Neutrophil (primary cell): ENCODE data around the gene TMEM26.
"Not testable (repeated sequence)": the region's sequence is repeated elsewhere in the genome, so short reads cannot be mapped to it uniquely, and the experiment has no call there.

Experiments
- H3K27ac ChIP-seq: fragments of 200-600 bp; sonication (generic); 2 replicates; pipeline ENCODE4 v1.5.1; 2016; ENCODE audit warnings: mild to moderate bottlenecking, moderate library complexity
- H3K27me3 ChIP-seq: fragments of 200-600 bp; sonication (generic); 2 replicates; pipeline ENCODE4 v1.6.0; 2016; ENCODE audit warnings: mild to moderate bottlenecking
- H3K36me3 ChIP-seq: fragments of 200-600 bp; sonication (generic); 2 replicates; pipeline ENCODE4 v1.5.1; 2017
- H3K4me1 ChIP-seq, 2 experiments: fragments of 200-600 bp in 1 of 2; sonication (generic) in 1 of 2; 1 replicate in 1 of 2; 2 replicates in 1 of 2; pipeline versions ENCODE4 v1.5.1 to v1.6.1; 2013 to 2016; ENCODE audit warnings: low read depth in 1 of 2, low read length in 1 of 2, mild to moderate bottlenecking in 1 of 2, moderate library complexity in 1 of 2; ENCODE audit not compliant: control insufficient read depth in 1 of 2, insufficient read depth in 1 of 2
- H3K4me3 ChIP-seq, 2 experiments: fragments of 200-600 bp in 1 of 2; sonication (generic) in 1 of 2; 1 replicate in 1 of 2; 2 replicates in 1 of 2; pipeline ENCODE4 v1.5.1; 2013 to 2016; ENCODE audit warnings: low read depth in 1 of 2, low read length in 1 of 2, mild to moderate bottlenecking in 1 of 2, moderate library complexity in 1 of 2
- H3K9me3 ChIP-seq: fragments of 200-600 bp; sonication (generic); 2 replicates; pipeline ENCODE4 v1.5.1; 2016
- TF ChIP-seq, protein P1 (sequence below): fragments of 200-600 bp; sonication (generic); IDR thresholded peaks from 2 replicates; pipeline ENCODE4 v1.5.1; 2016; ENCODE audit warnings: antibody characterized with exemption

Gene TMEM26

GRCh38 chr10:61389887-61390286 lies 63.3 kb downstream of the TMEM26 start:
- Histone ChIP-seq H3K4me3 (no peak overlapping the region), H3K9me3 (no peaks in the 10 kb centered on the region), H3K4me1 (peaks cover 0 to 7% of the 10 kb centered on the region in 2 experiments), H3K27ac (no peak overlapping the region), H3K36me3 (no peaks in the 10 kb centered on the region), H3K27me3 (no peaks in the 10 kb centered on the region)
- TF ChIP-seq, protein P1, sequence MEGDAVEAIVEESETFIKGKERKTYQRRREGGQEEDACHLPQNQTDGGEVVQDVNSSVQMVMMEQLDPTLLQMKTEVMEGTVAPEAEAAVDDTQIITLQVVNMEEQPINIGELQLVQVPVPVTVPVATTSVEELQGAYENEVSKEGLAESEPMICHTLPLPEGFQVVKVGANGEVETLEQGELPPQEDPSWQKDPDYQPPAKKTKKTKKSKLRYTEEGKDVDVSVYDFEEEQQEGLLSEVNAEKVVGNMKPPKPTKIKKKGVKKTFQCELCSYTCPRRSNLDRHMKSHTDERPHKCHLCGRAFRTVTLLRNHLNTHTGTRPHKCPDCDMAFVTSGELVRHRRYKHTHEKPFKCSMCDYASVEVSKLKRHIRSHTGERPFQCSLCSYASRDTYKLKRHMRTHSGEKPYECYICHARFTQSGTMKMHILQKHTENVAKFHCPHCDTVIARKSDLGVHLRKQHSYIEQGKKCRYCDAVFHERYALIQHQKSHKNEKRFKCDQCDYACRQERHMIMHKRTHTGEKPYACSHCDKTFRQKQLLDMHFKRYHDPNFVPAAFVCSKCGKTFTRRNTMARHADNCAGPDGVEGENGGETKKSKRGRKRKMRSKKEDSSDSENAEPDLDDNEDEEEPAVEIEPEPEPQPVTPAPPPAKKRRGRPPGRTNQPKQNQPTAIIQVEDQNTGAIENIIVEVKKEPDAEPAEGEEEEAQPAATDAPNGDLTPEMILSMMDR, result no peak

DNA sequence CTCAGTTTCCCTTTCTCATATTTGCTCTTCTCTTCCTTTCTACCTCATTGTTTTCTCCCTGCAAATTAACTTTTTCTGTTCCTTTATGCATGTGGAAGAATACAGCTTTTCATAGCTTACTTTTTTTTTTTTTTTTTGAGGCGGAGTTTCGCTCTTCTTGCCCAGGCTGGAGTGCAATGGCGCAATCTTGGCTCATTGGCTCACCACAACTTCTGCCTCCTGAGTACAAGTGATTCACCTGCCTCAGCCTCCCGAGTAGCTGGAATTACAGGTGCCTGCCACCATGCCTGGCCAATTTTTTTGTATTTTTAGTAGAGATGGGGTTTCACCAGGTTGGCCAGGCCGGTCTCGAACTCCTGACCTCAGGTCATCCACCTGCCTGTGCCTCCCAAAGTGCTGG lies 64.2 kb downstream of the TMEM26 start:
- H3K27ac ChIP-seq, H3K4me1 ChIP-seq, H3K27me3 ChIP-seq, H3K4me3 ChIP-seq, H3K9me3 ChIP-seq, H3K36me3 ChIP-seq: not testable (repeated sequence)

DNA sequence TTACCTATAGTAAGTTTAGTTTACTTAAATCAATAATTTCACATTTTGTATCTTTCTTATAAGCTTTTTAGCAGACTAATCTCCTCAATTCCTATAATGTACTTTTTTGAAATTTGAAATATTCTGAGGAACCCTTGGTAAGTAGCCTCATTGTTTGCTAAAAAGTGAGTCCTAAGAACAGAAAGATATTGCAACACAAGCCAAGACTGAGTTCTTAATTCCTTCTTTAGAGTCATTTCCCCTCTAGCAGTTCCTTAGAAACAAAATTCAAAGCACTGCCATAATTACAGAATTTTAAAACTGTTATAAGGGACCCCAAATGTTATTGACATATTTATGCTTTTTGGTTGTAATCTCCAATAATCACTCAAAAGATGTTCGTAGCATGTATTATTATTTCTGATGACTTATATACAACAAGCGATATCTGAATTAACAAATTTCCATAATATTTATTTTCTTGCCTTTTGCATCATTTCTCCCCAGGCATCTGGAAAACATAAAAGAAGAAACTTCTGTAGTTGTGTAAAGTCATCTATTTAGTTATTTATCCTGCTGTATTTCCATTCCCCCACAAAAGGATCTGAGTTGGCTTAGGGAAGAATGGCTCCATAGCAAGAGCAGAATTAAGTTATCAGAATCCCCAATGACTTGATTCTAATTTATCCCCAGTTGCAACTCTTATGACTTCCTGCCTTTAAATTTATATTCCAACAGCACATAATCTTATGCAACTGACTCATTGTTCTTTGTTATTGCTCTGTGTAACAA lies 67.8 kb downstream of the TMEM26 start:
- Histone ChIP-seq H3K27ac (no peak overlapping the region), H3K36me3 (no peaks in the 10 kb centered on the region), H3K9me3 (no peaks in the 10 kb centered on the region), H3K27me3 (no peaks in the 10 kb centered on the region), H3K4me1 (no peaks in the 10 kb centered on the region), H3K4me3 (no peak overlapping the region)
- TF ChIP-seq, protein P1, result no peak

DNA sequence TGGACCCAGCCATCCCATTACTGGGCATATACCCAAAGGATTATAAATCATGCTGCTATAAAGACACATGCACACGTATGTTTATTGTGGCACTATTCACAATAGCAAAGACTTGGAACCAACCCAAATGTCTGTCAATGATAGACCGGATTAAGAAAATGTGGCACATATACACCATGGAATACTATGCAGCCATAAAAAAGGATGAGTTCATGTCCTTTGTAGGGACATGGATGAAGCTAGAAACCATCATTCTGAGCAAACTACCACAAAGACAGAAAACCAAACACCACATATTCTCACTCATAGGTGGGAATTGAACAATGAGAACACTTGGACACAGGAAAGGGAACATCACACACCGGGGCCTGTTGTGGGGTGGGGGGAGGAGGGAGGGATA lies 72.0 kb downstream of the TMEM26 start:
- H3K4me3 ChIP-seq, H3K9me3 ChIP-seq, H3K27me3 ChIP-seq, H3K36me3 ChIP-seq, H3K27ac ChIP-seq, H3K4me1 ChIP-seq: not testable (repeated sequence)

- no peaks in the 10 kb centered on the region for H3K4me1 ChIP-seq
- TF ChIP-seq, protein P1, result no peak
- no peak overlapping the region for H3K27ac ChIP-seq
- no peaks in the 10 kb centered on the region for H3K9me3 ChIP-seq
- no peaks in the 10 kb centered on the region for H3K27me3 ChIP-seq
- no peaks in the 10 kb centered on the region for H3K36me3 ChIP-seq
- no peak overlapping the region for H3K4me3 ChIP-seq
Observed at GRCh38 chr10:61378865-61379264, 74.3 kb downstream of the TMEM26 start.

GRCh38 chr10:61376908-61377368 lies 76.2 kb downstream of the TMEM26 start:
- Histone ChIP-seq H3K27me3 (no peaks in the 10 kb centered on the region), H3K9me3 (no peaks in the 10 kb centered on the region), H3K36me3 (no peaks in the 10 kb centered on the region), H3K4me1 (no peaks in the 10 kb centered on the region), H3K4me3 (no peak overlapping the region), H3K27ac (no peak overlapping the region)
- TF ChIP-seq, protein P1, result no peak
